OCI-M1 (cell line): Measurements from ENCODE around the gene S100A8.
A peak's percentile ranks its signal among the peaks of the same experiment; 100 is the strongest.

Experiments
- DNase-seq: peaks from one replicate; lab custom pipeline; 2025; lab: John Stamatoyannopoulos, UW

The S100A8 gene

GRCh38 chr1:153346077-153346723 is 44.7 kb downstream of the S100A8 start:
- no peak for DNase-seq

DNA sequence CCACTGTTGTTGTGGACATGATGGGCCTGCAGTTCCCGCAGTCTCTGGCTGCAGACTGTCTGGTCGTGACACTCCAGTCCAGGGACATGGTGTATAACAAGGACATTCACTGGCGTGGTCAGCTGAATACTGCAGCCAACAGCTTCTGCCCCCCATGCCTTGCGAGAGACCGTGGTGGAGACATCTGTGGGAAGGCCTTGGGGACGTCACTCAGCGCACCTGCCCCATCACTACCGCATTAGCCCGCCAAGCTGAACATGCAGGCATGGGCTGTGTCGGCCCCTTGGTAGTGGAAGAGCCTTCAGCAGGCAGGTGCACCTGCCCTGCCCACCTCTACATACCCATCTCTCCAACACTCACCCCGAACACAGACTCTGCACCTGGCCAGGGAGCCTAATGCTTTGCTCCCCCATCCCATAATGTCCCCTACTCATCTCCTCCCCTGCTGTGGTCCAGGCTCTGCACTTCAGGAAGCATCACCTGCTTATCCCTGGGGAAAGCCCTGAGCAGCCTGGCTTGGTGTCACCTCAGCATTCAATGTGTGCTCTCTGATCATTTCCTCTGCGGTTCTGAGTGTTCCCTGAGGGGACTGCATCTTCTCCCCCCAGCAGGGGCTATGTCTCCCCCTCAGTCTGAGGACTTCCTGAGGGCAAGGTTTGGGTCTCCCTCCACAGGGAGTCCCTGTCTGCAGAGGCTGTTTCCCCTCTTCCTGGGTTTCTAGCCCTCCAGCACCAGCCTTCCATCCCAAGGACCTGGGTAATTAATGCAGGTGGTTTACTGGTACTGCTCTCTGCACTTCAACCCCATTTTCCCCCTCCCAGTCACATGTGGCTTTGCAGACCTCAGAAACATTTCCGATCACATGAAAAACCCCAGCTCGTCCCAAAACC is 45.4 kb downstream of the S100A8 start:
- no peak for DNase-seq

DNA sequence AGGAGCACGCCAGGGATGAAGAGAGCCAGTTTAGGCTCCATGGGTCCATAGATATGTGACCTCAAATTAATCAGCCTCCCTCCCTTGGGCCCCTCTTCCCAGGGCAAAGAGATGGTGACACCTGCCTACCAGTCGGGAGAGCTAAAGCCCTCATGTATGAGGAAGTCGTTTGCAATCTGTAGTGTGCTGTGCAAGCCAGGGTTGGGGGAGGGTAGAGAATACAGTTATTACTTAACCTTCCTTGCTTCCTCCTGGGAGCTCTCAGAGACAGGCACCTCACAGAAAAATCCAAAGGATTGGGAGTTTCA is 46.2 kb downstream of the S100A8 start:
- DNase-seq = peak; percentile 91

DNA sequence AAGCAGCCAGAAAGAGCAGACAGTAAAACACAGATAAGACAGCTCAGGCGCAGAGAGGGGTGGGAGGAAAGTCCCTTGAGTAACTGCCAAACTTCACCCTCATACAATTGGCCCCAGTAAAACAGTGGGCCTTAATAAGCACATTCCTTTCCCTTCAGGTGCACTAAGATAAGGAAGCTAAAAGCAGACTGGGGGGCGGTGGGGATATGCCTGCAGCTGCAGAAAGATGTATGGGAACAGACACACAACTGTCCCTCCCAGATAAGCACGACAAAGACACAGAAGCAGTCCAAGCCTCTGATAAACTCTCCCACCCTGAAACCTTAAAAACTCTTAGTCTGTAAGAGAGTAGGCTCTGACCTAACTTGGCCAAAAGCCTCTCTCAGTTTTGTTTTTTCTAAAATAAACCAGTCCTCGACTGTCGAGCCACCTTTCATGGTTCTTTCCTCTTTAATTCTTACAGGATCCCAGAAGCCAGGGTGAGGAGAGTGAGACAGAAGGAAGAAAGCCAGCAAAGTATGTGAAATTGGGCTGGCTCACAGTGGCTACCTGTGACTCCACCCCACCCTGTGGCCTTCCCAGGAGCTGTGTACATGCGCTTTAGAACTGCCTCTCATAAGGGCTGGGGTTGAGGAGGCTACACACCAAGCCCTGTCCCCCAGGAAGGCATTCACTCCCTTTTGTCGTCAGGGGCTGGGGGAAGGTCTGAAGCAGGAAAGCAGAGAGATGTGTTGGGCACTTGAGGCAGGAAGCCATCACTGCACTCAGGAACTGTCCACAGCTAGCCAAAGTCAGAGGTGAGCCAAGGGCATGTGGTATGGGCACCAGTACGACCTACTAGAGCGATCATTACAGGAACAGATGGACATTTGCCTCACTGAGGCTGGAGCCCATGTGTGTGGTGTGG is 46.8 kb downstream of the S100A8 start:
- peak; percentile 99 for DNase-seq

- DNase-seq = peak; percentile 94
These were observed 47.7 kb downstream of the S100A8 start for GRCh38 chr1:153343040-153343681.

DNA sequence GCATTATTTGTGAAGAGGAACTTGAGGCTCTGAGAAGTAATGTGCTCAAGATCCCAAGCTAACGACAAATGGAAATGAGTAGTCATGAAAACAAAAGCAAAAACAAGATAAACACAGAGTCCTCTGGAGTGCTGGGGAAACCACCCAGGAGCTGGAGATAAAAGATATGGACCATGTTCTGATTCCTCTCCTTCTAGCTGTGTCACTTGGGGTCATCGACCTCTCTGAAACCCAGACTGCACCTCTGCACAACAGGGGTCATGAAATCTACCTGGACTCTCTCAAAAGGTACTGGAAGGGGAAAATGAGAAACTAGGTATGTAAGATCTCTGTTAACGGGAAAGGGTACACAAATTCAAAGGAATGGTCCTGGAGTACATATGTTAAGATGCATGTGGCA is 48.7 kb downstream of the S100A8 start:
- peak; percentile 84 for DNase-seq

DNA sequence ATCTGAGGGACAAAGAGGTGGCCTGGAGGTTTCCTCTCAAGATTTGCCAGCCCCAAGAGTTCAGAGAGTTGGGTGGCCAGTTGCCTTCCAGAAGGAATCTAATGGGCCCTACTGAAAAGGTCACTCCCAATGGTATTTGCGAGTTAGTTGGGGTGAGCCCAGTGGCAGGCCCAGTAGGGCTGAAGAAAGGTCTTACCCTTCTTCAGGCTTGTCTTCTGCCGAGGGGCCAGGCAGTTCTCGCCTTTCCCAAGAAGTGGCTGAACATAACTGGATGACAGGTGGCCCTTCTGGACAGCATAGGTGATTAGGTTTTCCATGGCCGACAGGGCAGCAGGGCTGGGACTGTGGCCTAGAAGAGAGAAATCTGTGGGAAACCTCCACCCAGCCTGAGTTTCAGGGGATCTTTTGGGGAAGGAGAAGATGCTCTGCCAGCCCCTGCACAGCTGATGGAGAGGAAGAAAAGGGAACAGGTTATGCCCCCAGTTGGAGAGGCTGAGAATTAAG is 49.4 kb downstream of the S100A8 start:
- no peak for DNase-seq

GRCh38 chr1:153340356-153340755 is 50.5 kb downstream of the S100A8 start:
- no peak for DNase-seq
